PC-3 (cell line): ENCODE results near the gene EIF4B. TPM values are rescaled to one million over a fixed set of nuclear protein-coding genes. Genes with fewer than 3 reads are reported as not detected.

ENCODE experiments used
- ATAC-seq: fragments of 200-7000 bp; cut with Tn5 transposase; 2 replicates; pipeline ENCODE4 v1.9.1; 2020; ENCODE audit warnings: mild to moderate bottlenecking, moderate library complexity
- BruUV-seq: library from RNA; stranded (reverse); fragments of 400-500 nt; replicated peaks from 2 replicates; lab custom pipeline; 2021; lab: Mats Ljungman, UMichigan
- CTCF ChIA-PET: fragments of 300-600 bp; sonication (Branson Sonifier 250); formaldehyde crosslinking; loops from one replicate; lab custom pipeline; 2022; ENCODE audit warnings: antibody characterized with exemption; lab: Charles Lee
- POLR2A ChIA-PET: fragments of 300-600 bp; sonication (Branson Sonifier 250); formaldehyde crosslinking; loops from one replicate; lab custom pipeline; 2022; ENCODE audit warnings: antibody characterized with exemption; ENCODE audit not compliant: unreplicated experiment; lab: Charles Lee
- DNase-seq: peaks from one replicate; pipeline ENCODE4 v3.0.0-alpha.2; 2015
- H2AFZ ChIP-seq: fragments of 300-600 bp; sonication (generic); 2 replicates; pipeline ENCODE4 v1.6.0; 2016; ENCODE audit warnings: antibody characterized with exemption, low read length
- H3F3A ChIP-seq: fragments of 300-600 bp; sonication (generic); one replicate; pipeline ENCODE4 v1.6.0; 2017; ENCODE audit warnings: antibody characterized with exemption, low read length, control low read depth, mild to moderate bottlenecking; ENCODE audit not compliant: unreplicated experiment
- H3K27ac ChIP-seq: fragments of 300-600 bp; sonication (generic); 2 replicates; pipeline ENCODE4 v1.5.1; 2016; ENCODE audit warnings: mild to moderate bottlenecking, low read length
- H3K27me3 ChIP-seq: fragments of 300-600 bp; sonication (generic); 2 replicates; pipeline ENCODE4 v1.6.1; 2016; ENCODE audit warnings: low read length, mixed read lengths
- H3K36me3 ChIP-seq: fragments of 300-600 bp; sonication (generic); 2 replicates; pipeline ENCODE4 v1.6.1; 2016; ENCODE audit warnings: low read depth, mixed run types, low read length, mixed read lengths
- H3K4me1 ChIP-seq: fragments of 300-600 bp; sonication (generic); 2 replicates; pipeline ENCODE4 v1.5.1; 2016; ENCODE audit warnings: low read length; ENCODE audit not compliant: insufficient read depth
- H3K4me2 ChIP-seq: fragments of 300-600 bp; sonication (generic); 2 replicates; pipeline ENCODE4 v1.6.0; 2016; ENCODE audit warnings: low read length
- H3K4me3 ChIP-seq: fragments of 300-600 bp; sonication (generic); 2 replicates; pipeline ENCODE4 v1.5.1; 2016; ENCODE audit warnings: mild to moderate bottlenecking, low read length, mixed read lengths
- H3K79me2 ChIP-seq: fragments of 300-600 bp; sonication (generic); 2 replicates; pipeline ENCODE4 v1.6.1; 2017; ENCODE audit warnings: low read length, mixed read lengths
- H3K9ac ChIP-seq: fragments of 300-600 bp; sonication (generic); 2 replicates; pipeline ENCODE4 v1.6.0; 2016; ENCODE audit warnings: mild to moderate bottlenecking, low read length
- H3K9me2 ChIP-seq: fragments of 300-600 bp; sonication (generic); replicated peaks from 2 replicates; pipeline ENCODE4 v1.6.1; 2016; ENCODE audit warnings: mixed run types, low read length, mixed read lengths
- H3K9me3 ChIP-seq: fragments of 300-600 bp; sonication (generic); 2 replicates; pipeline ENCODE4 v1.6.1; 2016; ENCODE audit warnings: low read length, mixed read lengths
- H4K20me1 ChIP-seq: fragments of 300-600 bp; sonication (generic); 2 replicates; pipeline ENCODE4 v1.6.1; 2016; ENCODE audit warnings: low read length, mixed read lengths
- EZH2 ChIP-seq: fragments of 300-600 bp; sonication (generic); IDR thresholded peaks from one replicate; pipeline ENCODE4 v1.6.1; 2017; ENCODE audit warnings: antibody characterized with exemption, mild to moderate bottlenecking, low read length; ENCODE audit not compliant: unreplicated experiment
- EZH2phosphoT487 ChIP-seq: fragments of 300-600 bp; sonication (generic); IDR thresholded peaks from 2 replicates; pipeline ENCODE4 v1.6.1; 2018; ENCODE audit warnings: mild to moderate bottlenecking, antibody characterized with exemption, low read length, borderline replicate concordance
- intact Hi-C: fragments of 100-400 bp; cut with micrococcal nuclease; formaldehyde crosslinking; loops from 2 replicates; pipeline ENCODE4 v1.9.0; 2023
- total RNA-seq: library from RNA; depleted of rRNA; stranded (reverse); fragments of >200 nt; gene quantifications from 2 replicates; pipeline ENCODE4 v1.2.3, GENCODE V29; 2014
- TF ChIP-seq, protein P1 (sequence below): fragments of 300-600 bp; sonication (generic); conservative IDR thresholded peaks from 2 replicates; pipeline ENCODE4 v1.5.1; 2017; ENCODE audit warnings: antibody characterized with exemption, low read depth, mild to moderate bottlenecking, low read length

Gene EIF4B
- total RNA-seq, 1 experiment from 2014 or later = 424 TPM

GRCh38 chr12:52969828-52970569 lies 36.3 kb upstream of the EIF4B start:
- Histone ChIP-seq H3K4me2 (no peak overlapping the region), H4K20me1 (no peaks in the 10 kb centered on the region), H3K4me3 (no peak overlapping the region), H3K9me2 (no peaks in the 10 kb centered on the region), H3K9me3 (no peaks in the 10 kb centered on the region), H3K27ac (no peak overlapping the region), H3K79me2 (no peaks in the 10 kb centered on the region), H3K9ac (no peak overlapping the region), H3F3A (peaks cover 6% of the 10 kb centered on the region), H3K27me3 (no peaks in the 10 kb centered on the region), H3K36me3 (no peaks in the 10 kb centered on the region), H3K4me1 (peaks cover 27% of the 10 kb centered on the region), H2AFZ (no peak overlapping the region)
- BruUV-seq = no TSS peak
- ATAC-seq = no peak
- peak; percentile 32 for DNase-seq
- POLR2A ChIA-PET = no interaction called here
- TF ChIP-seq, protein P1, sequence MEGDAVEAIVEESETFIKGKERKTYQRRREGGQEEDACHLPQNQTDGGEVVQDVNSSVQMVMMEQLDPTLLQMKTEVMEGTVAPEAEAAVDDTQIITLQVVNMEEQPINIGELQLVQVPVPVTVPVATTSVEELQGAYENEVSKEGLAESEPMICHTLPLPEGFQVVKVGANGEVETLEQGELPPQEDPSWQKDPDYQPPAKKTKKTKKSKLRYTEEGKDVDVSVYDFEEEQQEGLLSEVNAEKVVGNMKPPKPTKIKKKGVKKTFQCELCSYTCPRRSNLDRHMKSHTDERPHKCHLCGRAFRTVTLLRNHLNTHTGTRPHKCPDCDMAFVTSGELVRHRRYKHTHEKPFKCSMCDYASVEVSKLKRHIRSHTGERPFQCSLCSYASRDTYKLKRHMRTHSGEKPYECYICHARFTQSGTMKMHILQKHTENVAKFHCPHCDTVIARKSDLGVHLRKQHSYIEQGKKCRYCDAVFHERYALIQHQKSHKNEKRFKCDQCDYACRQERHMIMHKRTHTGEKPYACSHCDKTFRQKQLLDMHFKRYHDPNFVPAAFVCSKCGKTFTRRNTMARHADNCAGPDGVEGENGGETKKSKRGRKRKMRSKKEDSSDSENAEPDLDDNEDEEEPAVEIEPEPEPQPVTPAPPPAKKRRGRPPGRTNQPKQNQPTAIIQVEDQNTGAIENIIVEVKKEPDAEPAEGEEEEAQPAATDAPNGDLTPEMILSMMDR = no peak
- TF ChIP-seq EZH2phosphoT487 (no peak), EZH2 (no peak)
- CTCF ChIA-PET = no interaction called here
- intact Hi-C loops = no loop called here

- Histone ChIP-seq H4K20me1 (no peaks in the 10 kb centered on the region), H2AFZ (peak overlapping the region; percentile 28; the same call in 1 of the 2 replicates), H3K27me3 (no peaks in the 10 kb centered on the region), H3K27ac (peak overlapping the region; percentile 81), H3K4me3 (peak overlapping the region; percentile 28; the same call in 1 of the 2 replicates), H3K9ac (no peak overlapping the region), H3F3A (peaks cover 6% of the 10 kb centered on the region), H3K36me3 (no peaks in the 10 kb centered on the region), H3K79me2 (no peaks in the 10 kb centered on the region), H3K9me3 (no peaks in the 10 kb centered on the region), H3K4me2 (peak overlapping the region; percentile 86), H3K4me1 (peaks cover 35% of the 10 kb centered on the region), H3K9me2 (no peaks in the 10 kb centered on the region)
- ChIA-PET CTCF (interaction anchor here (1.2 kb wide), 1 partner anchor 9 kb away, joined by 7 read pairs; no protein-coding TSS in a partner anchor), POLR2A (no interaction called here)
- intact Hi-C loops = no loop called here
- BruUV-seq = no TSS peak
- TF ChIP-seq EZH2 (no peak), EZH2phosphoT487 (no peak)
- TF ChIP-seq, protein P1 = no peak
- ATAC-seq (peak; percentile 83), DNase-seq (peak; percentile 83)
Observed at GRCh38 chr12:52971679-52972329, 34.5 kb upstream of the EIF4B start.

DNA sequence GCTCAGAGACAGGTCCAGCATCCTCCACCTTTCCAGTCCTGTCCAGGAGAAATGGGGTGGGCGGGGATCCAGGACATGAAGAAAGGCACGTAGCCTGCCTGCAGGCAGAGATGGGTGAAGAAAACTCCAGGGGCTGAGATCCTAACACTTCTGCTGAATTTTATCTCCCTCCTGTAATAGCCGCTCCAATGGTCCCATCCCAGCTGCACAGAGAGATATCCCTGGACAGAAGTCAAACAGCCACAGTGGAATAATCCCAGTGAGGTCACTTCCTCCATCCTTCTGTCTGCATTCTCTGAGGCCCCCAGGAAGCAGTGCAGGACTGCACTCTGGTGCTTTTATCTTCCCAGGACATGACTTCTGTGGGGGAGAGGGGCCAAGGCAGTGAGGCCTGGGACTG lies 31.1 kb upstream of the EIF4B start:
- DNase-seq (no peak), ATAC-seq (no peak)
- CTCF ChIA-PET = no interaction called here
- Histone ChIP-seq H2AFZ (no peak overlapping the region), H3K9me3 (no peaks in the 10 kb centered on the region), H3K4me1 (peaks cover 29% of the 10 kb centered on the region), H3K79me2 (no peaks in the 10 kb centered on the region), H4K20me1 (no peaks in the 10 kb centered on the region), H3K27me3 (no peaks in the 10 kb centered on the region), H3F3A (peaks cover 6% of the 10 kb centered on the region), H3K9me2 (no peaks in the 10 kb centered on the region), H3K36me3 (no peaks in the 10 kb centered on the region), H3K27ac (no peak overlapping the region), H3K4me3 (no peak overlapping the region), H3K9ac (no peak overlapping the region), H3K4me2 (no peak overlapping the region)
- BruUV-seq = no TSS peak
- POLR2A ChIA-PET = no interaction called here
- intact Hi-C loops = no loop called here
- TF ChIP-seq, protein P1 = no peak
- TF ChIP-seq EZH2 (no peak), EZH2phosphoT487 (no peak)
